Pancreas (tissue), 10 donors: ENCODE results near the gene THSD4. TPM values are rescaled to one million over a fixed set of nuclear protein-coding genes. Genes with fewer than 3 reads are reported as not detected.

ENCODE experiments used
- ATAC-seq, 4 donors: fragments of 200-7000 bp; cut with Tn5 transposase; one replicate each; pipeline versions ENCODE4 v1.8.0 to v1.9.1; 2020; ENCODE audit warnings: mild to moderate bottlenecking in 4 of 4, moderate library complexity in 4 of 4
- DNase-seq, 6 donors: peaks; one replicate each; pipeline ENCODE4 v3.0.0-alpha.2; 2020
- FAIRE-seq: peaks from 2 replicates; lab custom pipeline; 2012; peaks lifted over from hg19 to GRCh38; lab: Jason Lieb, UNC
- H3K27ac ChIP-seq, 4 donors: fragments of 200-600 bp; sonication (generic); 1 replicate in 3 of 4; 2 replicates in 1 of 4; pipeline versions ENCODE4 v1.5.0 to v1.8.0; 2020
- H3K27me3 ChIP-seq, 4 donors: fragments of 200-600 bp; one replicate each; pipeline ENCODE4 v1.8.0; 2021
- H3K36me3 ChIP-seq, 3 donors: fragments of 200-600 bp; sonication (generic) in 1 of 3; one replicate each; pipeline versions ENCODE4 v1.5.0 to v1.8.0; 2020 to 2021
- H3K4me1 ChIP-seq, 3 donors: fragments of 200-600 bp; one replicate each; pipeline ENCODE4 v1.8.0; 2021
- H3K4me3 ChIP-seq, 4 donors: fragments of 200-600 bp; sonication (generic) in 2 of 4; one replicate each; pipeline versions ENCODE4 v1.5.0 to v1.8.0; 2020 to 2021
- H3K9me3 ChIP-seq, 4 donors: fragments of 200-600 bp; one replicate each; pipeline ENCODE4 v1.8.0; 2021
- WGBS, 2 donors: extraction: QIAGEN DNeasy Blood & Tissue Kit; methylation state at CpG; one replicate each; pipeline ENCODE4 v1.1.7; 2013; 5-methylcytosine and 5-hydroxymethylcytosine counted together
- intact Hi-C, 3 donors: fragments of 100-400 bp; cut with DNase I; formaldehyde crosslinking; loops; one replicate each; pipeline versions ENCODE4 v1.11.1 to v1.14.2; 2022
- polyA plus RNA-seq, 2 donors: library from polyadenylated mRNA; stranded (reverse); fragments of 200-250 nt; gene quantifications; one replicate each; pipeline ENCODE4 v1.2.3, GENCODE V29; 2013
- total RNA-seq, 6 donors: library from RNA; stranded (reverse); fragmentation: NEBNext Ultra II Directional in 4 of 6; extraction: Animal tissue kit (Norgen Biotek cat#: 25700) in 4 of 6; gene quantifications; one replicate each; pipeline versions ENCODE4 v1.2.1 to v1.2.4, GENCODE V29; 2021 to 2023
- TF ChIP-seq, protein P1 (sequence below), 4 donors: fragments of 200-600 bp; sonication (generic) in 3 of 4; IDR thresholded peaks; one replicate each; pipeline versions ENCODE4 v1.5.0 to v1.8.0; 2021; ENCODE audit warnings: antibody characterized with exemption in 4 of 4
- donor health status: healthy with polysubstance abuse.
- donor health status: DM: no; HTN: no; CAD: no; lungs with moderate emphysema.
- donor health status: DM: no; HTN: no; CAD: no.
- donor health status: control.
- donor health status: control.
- donor health status: Bipolar disorder and iron deficiency.
- donor health status: DM: yes; HTN: yes; CAD: no.
- donor health status: DM: no; HTN: no; CAD: no.
- donor health status: DM: no; HTN: no; CAD: no.
- donor health status: DM: yes; HTN: yes; CAD: no.

THSD4 gene
- total and polyA plus RNA-seq, 8 donors, result 6.0 to 17.8 (median 13.3) TPM

DNA sequence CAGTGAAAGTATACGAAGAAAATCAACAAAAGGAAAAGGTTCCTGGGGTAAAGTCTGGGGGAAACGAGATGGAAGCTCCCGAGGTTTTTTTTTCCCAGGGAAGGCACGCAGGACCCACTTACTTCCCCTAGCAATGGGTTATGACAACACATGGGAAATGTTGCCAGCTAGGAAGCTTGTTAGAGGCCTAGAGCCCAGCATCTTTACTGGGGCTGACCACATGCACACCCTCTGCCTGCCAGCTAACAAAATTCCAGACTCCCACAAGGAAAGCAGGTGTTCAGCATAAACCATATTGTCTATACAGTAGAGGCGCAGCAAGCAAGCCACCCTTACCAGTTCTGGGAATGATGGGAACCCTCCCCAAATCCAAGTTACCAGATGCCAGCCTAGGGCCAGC is 436.3 kb downstream of the THSD4 start:
- WGBS, 2 donors, result 55 to 64% methylated on average over 5 of the region's 5 CpGs
- FAIRE-seq, result no peak

DNA sequence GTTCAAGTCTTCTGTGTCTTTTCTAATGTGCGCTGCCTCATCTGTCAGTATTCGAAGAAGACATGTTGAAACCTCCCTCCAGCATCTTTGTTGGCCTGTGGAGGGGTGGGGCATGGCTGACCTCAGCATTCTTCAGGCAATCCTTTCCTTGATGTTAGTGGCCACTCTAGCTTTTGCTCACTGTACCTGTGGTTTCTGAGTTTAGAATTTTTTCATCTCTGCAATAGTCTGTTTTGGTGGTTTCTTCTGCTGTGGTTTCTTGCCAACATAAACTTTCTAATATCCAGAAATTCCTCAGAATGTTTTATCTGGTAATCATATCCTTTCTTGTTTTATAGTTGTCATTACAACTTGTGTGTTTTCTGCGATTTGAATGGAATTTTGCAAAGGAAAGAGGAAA is 443.8 kb downstream of the THSD4 start:
- TF ChIP-seq, protein P1, sequence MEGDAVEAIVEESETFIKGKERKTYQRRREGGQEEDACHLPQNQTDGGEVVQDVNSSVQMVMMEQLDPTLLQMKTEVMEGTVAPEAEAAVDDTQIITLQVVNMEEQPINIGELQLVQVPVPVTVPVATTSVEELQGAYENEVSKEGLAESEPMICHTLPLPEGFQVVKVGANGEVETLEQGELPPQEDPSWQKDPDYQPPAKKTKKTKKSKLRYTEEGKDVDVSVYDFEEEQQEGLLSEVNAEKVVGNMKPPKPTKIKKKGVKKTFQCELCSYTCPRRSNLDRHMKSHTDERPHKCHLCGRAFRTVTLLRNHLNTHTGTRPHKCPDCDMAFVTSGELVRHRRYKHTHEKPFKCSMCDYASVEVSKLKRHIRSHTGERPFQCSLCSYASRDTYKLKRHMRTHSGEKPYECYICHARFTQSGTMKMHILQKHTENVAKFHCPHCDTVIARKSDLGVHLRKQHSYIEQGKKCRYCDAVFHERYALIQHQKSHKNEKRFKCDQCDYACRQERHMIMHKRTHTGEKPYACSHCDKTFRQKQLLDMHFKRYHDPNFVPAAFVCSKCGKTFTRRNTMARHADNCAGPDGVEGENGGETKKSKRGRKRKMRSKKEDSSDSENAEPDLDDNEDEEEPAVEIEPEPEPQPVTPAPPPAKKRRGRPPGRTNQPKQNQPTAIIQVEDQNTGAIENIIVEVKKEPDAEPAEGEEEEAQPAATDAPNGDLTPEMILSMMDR (IDR thresholded peaks at IDR 0.05), result no peak
- 82 to 83% methylated on average over 3 of the region's 3 CpGs for WGBS, 2 donors
- Histone ChIP-seq H3K27ac (no peak overlapping the region), H3K36me3 (no peaks in the 10 kb centered on the region), H3K4me1 (no peaks in the 10 kb centered on the region), H3K9me3 (no peaks in the 10 kb centered on the region), H3K27me3 (peaks cover 0 to 7% (median 0%) of the 10 kb centered on the region in 4 donors), H3K4me3 (no peak overlapping the region)
- FAIRE-seq (no peak), DNase-seq (no peak), ATAC-seq (no peak)
- intact Hi-C loops, result no loop called here

More for the DNA sequence above, 436.3 kb downstream of the THSD4 start:
- H3K36me3 ChIP-seq, result no peaks in the 10 kb centered on the region
- DNase-seq (no peak), ATAC-seq (no peak)
- no peak overlapping the region for H3K27ac ChIP-seq
- H3K4me3 ChIP-seq, result no peak overlapping the region
- TF ChIP-seq, protein P1 (IDR thresholded peaks at IDR 0.05), result no peak
- H3K4me1 ChIP-seq, result no peaks in the 10 kb centered on the region
- no peaks in the 10 kb centered on the region for H3K9me3 ChIP-seq
- intact Hi-C loops, result no loop called here
- peaks cover 0 to 7% (median 0%) of the 10 kb centered on the region in 4 donors for H3K27me3 ChIP-seq

DNA sequence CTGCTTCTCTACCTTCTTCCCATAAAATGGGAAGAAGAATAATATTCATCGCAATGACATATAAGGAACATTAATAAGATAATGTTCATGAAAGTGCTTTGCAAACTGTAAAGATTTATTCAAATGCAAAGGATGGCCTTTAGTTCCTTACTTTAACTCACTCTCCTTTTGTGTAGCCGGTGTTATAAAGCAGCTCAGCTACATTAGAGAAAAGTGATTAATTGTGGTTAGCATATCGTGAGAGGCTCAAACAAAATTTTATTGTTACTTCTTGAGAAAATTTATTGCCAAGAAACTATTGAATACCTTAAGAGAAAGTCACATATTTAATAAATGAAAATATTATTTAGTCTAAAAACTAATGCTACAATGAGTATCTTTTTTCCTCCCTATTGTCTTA is 444.3 kb downstream of the THSD4 start:
- Histone ChIP-seq H3K9me3 (no peaks in the 10 kb centered on the region), H3K36me3 (no peaks in the 10 kb centered on the region), H3K4me3 (no peak overlapping the region), H3K4me1 (no peaks in the 10 kb centered on the region), H3K27me3 (peaks cover 0 to 7% (median 0%) of the 10 kb centered on the region in 4 donors), H3K27ac (no peak overlapping the region)
- ATAC-seq (no peak), FAIRE-seq (no peak), DNase-seq (no peak)
- TF ChIP-seq, protein P1 (IDR thresholded peaks at IDR 0.05), result no peak
- intact Hi-C loops, result no loop called here
- WGBS, 2 donors, result 61 to 62% methylated on average over 3 of the region's 3 CpGs

- Histone ChIP-seq H3K4me1 (no peaks in the 10 kb centered on the region), H3K4me3 (no peak overlapping the region), H3K27ac (no peak overlapping the region), H3K36me3 (no peaks in the 10 kb centered on the region), H3K9me3 (no peaks in the 10 kb centered on the region), H3K27me3 (no peaks in the 10 kb centered on the region)
- TF ChIP-seq, protein P1 (IDR thresholded peaks at IDR 0.05), result no peak
- intact Hi-C loops, result no loop called here
- no peak for ATAC-seq
- WGBS, 2 donors, result 78 to 92% methylated on average over 5 of the region's 5 CpGs
- FAIRE-seq, result no peak
- no peak for DNase-seq
These were observed 447.0 kb downstream of the THSD4 start for GRCh38 chr15:71562251-71562650.

DNA sequence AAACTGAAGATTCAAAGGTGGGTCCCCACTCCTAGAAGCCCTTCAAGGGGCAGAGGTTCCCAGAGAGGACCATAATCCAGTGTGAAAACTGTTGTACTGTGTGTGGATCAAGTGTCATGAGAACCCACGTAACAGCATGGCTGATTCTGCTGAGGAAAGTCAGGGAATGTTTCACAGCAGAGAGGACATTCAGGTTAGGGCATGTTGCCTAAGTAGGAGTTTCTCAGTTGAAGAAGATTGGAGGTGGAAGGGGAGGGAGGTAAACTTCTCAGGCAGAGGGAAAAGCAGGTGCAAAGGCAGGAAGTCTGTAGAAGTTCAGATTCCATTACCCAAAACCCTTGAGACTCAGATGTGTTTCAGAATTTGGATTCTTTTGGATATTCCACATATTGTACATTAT is 448.9 kb downstream of the THSD4 start:
- Histone ChIP-seq H3K9me3 (no peaks in the 10 kb centered on the region), H3K4me3 (no peak overlapping the region), H3K36me3 (no peaks in the 10 kb centered on the region), H3K4me1 (no peaks in the 10 kb centered on the region), H3K27me3 (no peaks in the 10 kb centered on the region), H3K27ac (no peak overlapping the region)
- FAIRE-seq (no peak), ATAC-seq (no peak), DNase-seq (no peak)
- TF ChIP-seq, protein P1 (IDR thresholded peaks at IDR 0.05), result no peak
- WGBS, 2 donors, result 0 to 1% methylated on average over 1 of the region's 1 CpG
- intact Hi-C loops, result no loop called here
